HepG2 (cell line): Measurements from ENCODE around the gene CFAP97. TPM values are rescaled to one million over a fixed set of nuclear protein-coding genes. Genes with fewer than 3 reads are reported as not detected.

Experiments used
- DNMT1 ChIP-seq: sonication (generic); formaldehyde crosslinking; IDR thresholded peaks from 2 replicates; pipeline ENCODE4 v1.5.1; 2020; ENCODE audit warnings: mild to moderate bottlenecking, missing genetic modification reagents
- DRAP1 ChIP-seq: IDR thresholded peaks from 2 replicates; pipeline ENCODE4 v1.6.1; 2016; ENCODE audit warnings: missing genetic modification reagents, missing compliant biosample characterization
- HES4 ChIP-seq: sonication (generic); formaldehyde crosslinking; IDR thresholded peaks from 2 replicates; pipeline ENCODE4 v1.9.0; 2021; ENCODE audit warnings: mild to moderate bottlenecking, missing genetic modification reagents, borderline replicate concordance
- JDP2 ChIP-seq: sonication (generic); formaldehyde crosslinking; IDR thresholded peaks from 2 replicates; pipeline ENCODE4 v1.8.1; 2022; ENCODE audit warnings: missing genetic modification reagents, borderline replicate concordance
- KAT8 ChIP-seq: IDR thresholded peaks from 2 replicates; pipeline ENCODE4 v1.6.1; 2016; ENCODE audit warnings: missing genetic modification reagents, missing compliant biosample characterization
- KDM6A ChIP-seq: IDR thresholded peaks from 2 replicates; pipeline ENCODE4 v1.6.1; 2016; ENCODE audit warnings: low read depth
- PAXIP1 ChIP-seq: sonication (generic); formaldehyde crosslinking; conservative IDR thresholded peaks from 2 replicates; pipeline ENCODE4 v1.4.0; 2020; ENCODE audit warnings: mild to moderate bottlenecking, missing genetic modification reagents, moderate library complexity
- PLRG1 ChIP-seq: fragments of 450-650 bp; conservative IDR thresholded peaks from 2 replicates; pipeline ENCODE4 v1.6.1; 2016
- RAD51 ChIP-seq: fragments of 450-650 bp; IDR thresholded peaks from 2 replicates; pipeline ENCODE4 v1.6.1; 2016; ENCODE audit warnings: borderline replicate concordance
- TFAP4 ChIP-seq: sonication (generic); IDR thresholded peaks from 2 replicates; pipeline ENCODE4 v1.6.1; 2016; ENCODE audit warnings: low read depth, borderline replicate concordance
- ZBTB20 ChIP-seq: sonication (generic); formaldehyde crosslinking; IDR thresholded peaks from 2 replicates; pipeline ENCODE4 v1.8.1; 2023; ENCODE audit warnings: missing genetic modification reagents, low read depth, mild to moderate bottlenecking, borderline replicate concordance
- ZBTB49 ChIP-seq: sonication (generic); formaldehyde crosslinking; IDR thresholded peaks from 2 replicates; pipeline ENCODE4 v1.4.0; 2020; ENCODE audit warnings: missing genetic modification reagents, borderline replicate concordance
- ZC3H4 ChIP-seq: sonication (generic); formaldehyde crosslinking; IDR thresholded peaks from 2 replicates; pipeline ENCODE4 v1.4.0; 2020; ENCODE audit warnings: missing genetic modification reagents, borderline replicate concordance
- ZHX1 ChIP-seq: sonication (generic); formaldehyde crosslinking; IDR thresholded peaks from 2 replicates; pipeline ENCODE4 v1.8.1; 2022; ENCODE audit warnings: low read depth, mild to moderate bottlenecking, missing genetic modification reagents
- ZNF446 ChIP-seq: sonication (generic); formaldehyde crosslinking; IDR thresholded peaks from 2 replicates; pipeline ENCODE4 v1.5.0; 2020; ENCODE audit warnings: mild to moderate bottlenecking, missing genetic modification reagents
- ZNF558 ChIP-seq: sonication (generic); formaldehyde crosslinking; IDR thresholded peaks from 2 replicates; pipeline ENCODE4 v1.9.0; 2022; ENCODE audit warnings: mild to moderate bottlenecking, missing genetic modification reagents, borderline replicate concordance
- ZSCAN20 ChIP-seq: sonication (generic); formaldehyde crosslinking; IDR thresholded peaks from 2 replicates; pipeline ENCODE4 v1.4.0; 2020; ENCODE audit warnings: missing genetic modification reagents, mild to moderate bottlenecking, borderline replicate concordance
- ZSCAN5A ChIP-seq: sonication (generic); formaldehyde crosslinking; IDR thresholded peaks from 2 replicates; pipeline ENCODE4 v1.8.0; 2022; ENCODE audit warnings: mild to moderate bottlenecking, missing genetic modification reagents, borderline replicate concordance
- polyA plus RNA-seq, 8 experiments: library from polyadenylated mRNA; depleted of rRNA in 3 of 8; stranded (reverse) in 7 of 8; unstranded in 1 of 8; fragments of >200 nt; fragmentation: Illumina TruSeq in 4 of 8; extraction: Trizol in 4 of 8; gene quantifications; 2 replicates each; pipeline versions ENCODE4 v1.2.1 to v1.2.3, GENCODE V29; 2011 to 2016; ENCODE audit warnings: low read depth in 4 of 8, missing spikeins in 1 of 8, mixed read lengths in 1 of 8; ENCODE audit not compliant: insufficient read depth in 1 of 8
- total RNA-seq, 5 experiments: library from RNA; depleted of rRNA; stranded (reverse); fragments of >200 nt; fragmentation: Illumina TruSeq; extraction: Trizol; gene quantifications; 2 replicates each; pipeline ENCODE4 v1.2.3, GENCODE V29; 2016; ENCODE audit warnings: low read depth in 1 of 5

The CFAP97 gene
- total and polyA plus RNA-seq, 2 of the 13 experiments (the other 11 are each of a cell fraction or from before 2014, with no cell fraction given) = 32.1 to 44.4 TPM

GRCh38 chr4:185235843-185236503 lies 32.2 kb upstream of the CFAP97 start (continued):
- TF ChIP-seq PAXIP1 (CRISPR knock-in tag) (peak; percentile 69), ZNF446 (CRISPR knock-in tag) (no peak), DRAP1 (CRISPR knock-in tag) (no peak), ZBTB49 (CRISPR knock-in tag) (no peak), HES4 (CRISPR knock-in tag) (no peak), KDM6A (CRISPR knock-in tag) (no peak), ZBTB20 (CRISPR knock-in tag) (no peak), DNMT1 (CRISPR knock-in tag) (no peak), ZHX1 (no peak), JDP2 (CRISPR knock-in tag) (no peak), TFAP4 (no peak), KAT8 (no peak; the same call in 1 of the 2 replicates), ZNF558 (CRISPR knock-in tag) (no peak), PLRG1 (no peak), ZSCAN20 (CRISPR knock-in tag) (no peak), RAD51 (no peak), ZC3H4 (CRISPR knock-in tag) (no peak), ZSCAN5A (CRISPR knock-in tag) (no peak)
